Globus pallidus (tissue), 1 donor: ENCODE measurements around the gene SNED1.
A peak's percentile ranks its signal among the peaks of the same experiment; 100 is the strongest.

Experiments
- DNase-seq: peaks from one replicate; pipeline ENCODE4 v3.0.0-alpha.2; 2015; ENCODE audit warnings: low spot score

Gene SNED1

GRCh38 chr2:240997856-240998705 lies at the start of gene SNED1:
TSS of gene SNED1 (plus strand) at chr2:240998618. CDS start at chr2:240998838, 220 bp downstream.
- no peak for DNase-seq

GRCh38 chr2:240948905-240949790 lies 49.3 kb upstream of the SNED1 start:
- no peak for DNase-seq

- no peak for DNase-seq
These were observed 48.4 kb upstream of the SNED1 start for GRCh38 chr2:240949791-240950705.

GRCh38 chr2:240951045-240951594 lies 47.3 kb upstream of the SNED1 start:
- no peak for DNase-seq

- DNase-seq, result no peak
These were observed 45.7 kb upstream of the SNED1 start for GRCh38 chr2:240952496-240953246.

- no peak for DNase-seq
These were observed 44.7 kb upstream of the SNED1 start for GRCh38 chr2:240953426-240954410.

GRCh38 chr2:240954436-240955305 lies 43.7 kb upstream of the SNED1 start:
- no peak for DNase-seq

GRCh38 chr2:240955306-240956170 lies 42.9 kb upstream of the SNED1 start:
- DNase-seq, result no peak

GRCh38 chr2:240956171-240956934 lies 42.1 kb upstream of the SNED1 start:
- no peak for DNase-seq

GRCh38 chr2:240956935-240957655 lies 41.3 kb upstream of the SNED1 start:
- no peak for DNase-seq

- peak; percentile 20 for DNase-seq
These were observed 40.6 kb upstream of the SNED1 start for GRCh38 chr2:240957656-240958365.

- no peak for DNase-seq
These were observed 39.8 kb upstream of the SNED1 start for GRCh38 chr2:240958366-240959213.

GRCh38 chr2:240959214-240959940 lies 39.0 kb upstream of the SNED1 start:
- no peak for DNase-seq

- no peak for DNase-seq
These were observed 38.5 kb upstream of the SNED1 start for GRCh38 chr2:240959941-240960308.
